ENCODE measurements around the gene CD247.

The CD247 gene

DNA sequence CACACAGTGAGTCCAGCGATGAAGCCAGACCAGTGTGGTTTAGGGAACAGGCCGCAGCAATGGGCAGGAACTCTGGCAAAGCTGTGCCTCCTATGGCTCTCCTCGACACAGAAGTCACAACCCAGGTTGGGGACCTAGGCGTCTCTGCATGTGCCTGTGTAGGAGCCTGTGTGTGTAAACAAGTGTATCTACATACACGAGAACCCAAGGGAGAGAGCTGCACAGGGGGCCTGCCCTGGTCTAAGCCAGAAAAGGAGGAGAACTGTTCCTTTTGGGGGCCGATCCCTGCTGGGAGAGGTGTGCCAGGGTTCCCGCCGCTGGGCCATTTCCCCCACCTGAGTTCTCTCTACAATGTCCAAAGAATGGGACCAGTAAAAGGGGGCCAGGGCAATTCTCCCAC, 56.0 kb downstream of the CD247 start:
- no peak for DNase-seq (ENCODE audit: low spot score)

DNA sequence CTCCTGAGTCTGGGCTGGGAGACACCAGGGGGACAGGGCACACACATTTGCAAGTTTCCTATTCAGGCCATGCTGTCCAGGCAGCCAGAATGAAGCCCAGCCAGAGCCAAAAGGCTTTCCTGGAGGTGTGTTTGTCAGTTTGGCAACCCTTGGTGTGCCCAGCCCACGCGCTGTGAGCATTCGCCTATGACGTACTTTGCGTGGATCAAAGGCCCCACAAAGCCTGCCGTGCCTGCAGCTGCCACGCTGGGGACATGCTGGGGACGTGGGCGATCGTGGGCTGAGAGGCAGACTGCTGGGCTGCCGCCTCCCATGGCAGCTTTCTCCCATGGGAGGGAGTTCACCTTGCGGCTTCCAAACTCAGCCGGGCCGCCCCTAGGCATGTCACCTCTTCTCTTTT, 57.5 kb downstream of the CD247 start:
- DNase-seq (ENCODE audit: low spot score) = no peak

DNA sequence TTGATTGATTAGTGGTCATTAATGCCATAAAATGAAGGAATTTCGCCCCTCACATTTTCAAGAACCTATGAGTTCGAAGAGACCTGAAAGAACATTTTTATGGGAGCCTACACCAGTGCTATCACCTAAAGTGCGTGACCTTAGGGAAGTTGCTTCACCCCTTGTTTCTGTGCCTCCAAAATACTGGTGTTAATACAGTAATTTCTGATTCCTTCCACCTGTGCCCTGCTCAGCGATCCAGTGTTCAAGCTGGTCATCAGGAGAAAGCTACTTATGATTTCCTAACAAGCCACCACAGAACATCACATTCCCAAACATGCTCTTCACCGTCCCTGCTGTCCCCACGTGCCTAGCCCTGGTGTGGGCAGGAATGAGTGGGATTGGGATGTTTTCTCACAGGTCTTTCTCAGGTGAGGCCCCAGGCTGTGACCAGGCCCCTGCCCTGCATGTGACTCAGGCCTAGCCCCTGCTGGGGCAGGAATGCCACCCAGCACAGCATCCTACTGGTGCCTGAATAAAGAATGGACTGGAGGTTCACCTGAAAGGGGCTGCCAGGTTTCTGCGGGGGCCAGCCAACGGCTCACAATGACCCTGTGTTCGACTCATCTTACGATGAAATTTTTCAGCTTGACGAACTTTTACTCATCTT, 60.3 kb downstream of the CD247 start:
- DNase-seq (ENCODE audit: low spot score) = no peak

DNA sequence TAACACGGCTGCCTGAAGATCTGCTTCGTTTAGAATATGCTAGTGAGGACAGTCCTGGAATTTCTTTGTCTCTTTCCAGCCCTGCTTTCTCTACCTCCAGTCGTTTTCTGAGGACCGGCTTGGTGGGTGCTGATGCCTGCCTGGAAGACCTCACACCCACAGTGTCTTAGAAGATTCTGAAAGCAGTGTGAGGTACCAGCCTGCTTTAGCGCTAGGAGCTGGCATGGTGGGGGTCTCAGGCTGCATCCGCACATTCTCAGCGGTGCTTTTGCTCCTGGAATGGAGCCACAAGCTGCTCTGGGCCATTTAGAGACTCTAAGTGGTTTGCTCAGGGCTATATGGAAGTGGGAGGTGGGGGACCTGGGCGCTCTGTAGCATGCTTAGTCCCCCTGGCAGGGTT, 61.4 kb downstream of the CD247 start:
- DNase-seq (ENCODE audit: low spot score) = no peak

DNA sequence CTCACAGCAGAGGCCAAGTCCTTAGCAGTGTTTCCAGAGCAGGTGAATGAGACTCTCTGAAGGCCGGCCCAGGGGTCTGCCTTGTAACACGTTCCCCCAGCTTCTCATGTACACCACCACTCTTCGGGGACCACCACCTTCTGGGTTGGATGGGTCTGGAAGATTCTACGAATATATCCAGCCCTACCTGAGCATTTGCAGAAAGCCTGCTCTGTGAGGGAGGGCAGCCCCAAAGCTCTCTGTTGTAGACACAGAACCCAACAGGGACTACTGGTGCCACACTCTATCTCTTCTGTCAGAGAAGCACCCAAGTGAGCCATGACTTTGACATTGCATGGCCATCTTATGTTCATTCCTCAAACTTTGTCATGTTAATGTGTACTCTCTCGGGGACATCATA, 61.8 kb downstream of the CD247 start:
- DNase-seq (ENCODE audit: low spot score) = no peak

DNA sequence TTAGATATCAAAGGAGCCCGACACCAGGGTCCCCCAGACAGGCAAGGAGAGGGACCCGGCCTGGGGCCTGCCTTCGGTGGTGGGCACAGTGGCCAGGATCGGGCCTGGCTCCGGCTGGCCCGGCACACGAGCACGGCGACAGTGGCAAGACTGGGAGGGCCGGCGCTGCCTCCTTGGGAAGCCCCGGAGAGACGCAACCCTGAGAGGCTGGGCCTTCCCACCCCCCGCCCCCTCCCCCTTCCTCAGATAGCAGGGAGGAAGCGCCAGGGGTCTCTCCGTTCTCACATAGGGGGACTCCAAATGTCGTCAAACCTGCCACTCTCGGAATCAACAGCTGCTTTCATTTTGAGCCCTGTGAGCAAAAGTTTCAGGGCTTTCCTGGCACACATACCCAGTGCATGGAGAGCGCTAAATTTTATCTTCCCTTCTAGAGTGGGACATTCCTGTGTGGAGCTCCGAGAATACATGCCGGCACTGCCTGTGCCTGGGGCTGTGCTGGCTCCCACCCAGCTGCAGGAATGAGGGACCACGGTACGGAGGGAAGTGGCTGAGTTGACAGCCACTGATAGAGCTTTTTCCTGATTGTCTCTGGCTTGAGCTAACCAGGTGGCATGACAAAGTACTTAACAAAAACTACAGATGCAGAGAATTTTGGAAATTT, 62.4 kb downstream of the CD247 start:
- no peak for DNase-seq (ENCODE audit: low spot score)

DNA sequence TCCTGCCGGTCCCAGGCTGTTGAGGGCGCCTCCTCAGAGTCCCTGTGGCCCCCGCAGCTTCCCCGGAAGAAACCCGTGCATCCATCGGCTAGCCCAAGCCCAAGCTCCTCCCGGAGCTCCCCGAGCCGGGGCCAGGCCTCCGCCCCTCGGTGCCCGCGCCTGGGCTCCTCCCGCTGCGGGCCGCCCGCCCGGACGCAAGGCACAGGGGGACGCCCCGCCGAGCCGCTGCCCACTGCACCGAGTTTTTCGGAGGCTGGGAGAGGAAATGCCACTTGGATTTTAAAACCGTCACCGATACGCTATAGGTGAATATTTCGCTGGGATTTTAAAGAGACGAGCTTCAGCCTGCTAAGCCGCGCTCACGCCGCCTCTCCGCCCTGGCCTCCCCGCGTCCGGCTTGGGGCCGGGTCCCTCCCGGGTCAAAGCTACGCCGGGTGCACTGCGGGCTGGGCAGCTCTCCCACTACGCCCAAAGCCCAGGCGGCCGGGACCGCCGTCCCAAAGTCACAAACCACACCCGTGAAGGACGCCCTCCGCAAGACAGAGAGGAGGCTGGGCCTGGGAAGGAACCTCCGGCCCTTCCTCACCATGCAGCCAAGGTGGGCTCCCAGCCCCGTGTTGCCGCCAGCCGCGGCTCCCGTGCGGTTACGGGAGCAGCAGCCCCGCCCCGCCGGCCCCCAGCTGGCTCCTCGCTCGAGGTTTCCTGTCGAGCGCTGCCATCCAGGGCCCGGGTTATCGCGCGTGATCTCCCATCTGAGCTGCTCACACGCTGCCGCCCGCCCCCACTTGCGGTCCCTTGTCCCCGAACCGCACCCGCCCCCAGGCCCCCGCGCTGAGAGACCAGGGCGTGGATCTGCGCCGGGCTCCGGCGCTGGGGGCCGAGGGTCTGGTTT, 63.2 kb downstream of the CD247 start:
- no peak for DNase-seq (ENCODE audit: low spot score)

DNA sequence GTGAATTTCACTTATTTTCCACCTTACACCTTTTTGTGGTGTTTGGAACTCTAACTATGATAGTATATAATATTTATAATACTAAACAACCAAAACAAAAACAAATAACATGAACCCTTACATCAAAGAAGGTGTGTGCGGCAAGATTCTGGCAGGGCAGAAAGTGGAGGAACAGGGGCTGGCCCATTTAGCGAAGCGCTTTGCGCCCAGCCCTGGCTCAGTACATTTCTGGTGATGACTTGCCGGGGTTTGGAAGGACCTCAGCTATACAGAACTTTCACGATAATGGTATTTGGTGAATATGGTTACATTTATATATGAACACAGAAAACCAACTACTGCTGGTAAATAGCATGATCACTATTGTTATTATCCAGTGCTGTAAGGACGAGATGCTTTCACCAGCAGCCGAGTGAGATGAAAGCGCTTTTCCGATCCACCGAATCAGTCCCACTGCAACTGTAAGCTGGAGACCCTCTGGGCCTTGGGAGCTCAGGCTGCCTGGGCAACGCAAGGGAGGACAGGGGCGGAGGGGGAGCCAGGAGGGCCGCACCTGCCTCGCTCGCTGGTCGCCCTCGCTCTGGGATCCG, 63.9 kb downstream of the CD247 start:
- DNase-seq (ENCODE audit: low spot score) = no peak

DNA sequence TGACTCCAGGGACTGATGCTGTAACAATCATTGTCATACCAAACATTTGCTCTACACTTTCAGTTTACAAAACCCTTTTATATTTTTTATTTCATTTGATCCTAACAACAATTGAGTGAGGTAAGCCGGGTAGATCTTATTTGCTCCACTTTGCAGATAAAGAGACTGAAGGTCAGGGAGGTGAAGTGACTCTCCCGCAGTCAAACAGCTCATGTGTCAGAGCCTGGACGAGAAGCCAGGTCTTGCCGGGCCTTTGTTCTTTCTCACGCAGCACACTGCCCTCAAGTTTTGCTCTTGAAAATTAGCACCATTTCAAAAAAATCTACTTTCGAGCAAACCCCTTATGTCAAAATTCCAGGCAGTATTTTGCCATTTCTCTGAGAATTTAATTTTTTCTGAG, 65.2 kb downstream of the CD247 start:
- DNase-seq (ENCODE audit: low spot score) = no peak

DNA sequence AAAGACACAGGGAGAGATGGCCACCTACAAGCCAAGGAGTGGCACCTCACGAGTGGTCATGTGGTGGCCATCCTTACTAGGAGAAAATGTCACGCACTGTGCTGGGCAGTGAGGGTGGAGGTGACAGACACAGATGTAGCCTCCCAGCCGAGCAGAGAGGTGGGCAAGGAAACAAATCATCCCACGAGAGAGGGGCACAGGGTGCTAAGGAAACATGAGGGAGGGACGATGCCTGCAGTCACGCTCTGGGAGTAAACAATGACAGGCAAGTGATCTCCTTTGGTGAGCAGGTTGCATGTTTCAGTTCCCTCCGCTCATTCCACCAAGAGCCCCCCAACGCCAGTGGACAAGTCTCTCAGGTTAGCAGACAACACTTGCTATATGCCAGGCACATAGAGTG, 65.8 kb downstream of the CD247 start:
- no peak for DNase-seq (ENCODE audit: low spot score)

DNA sequence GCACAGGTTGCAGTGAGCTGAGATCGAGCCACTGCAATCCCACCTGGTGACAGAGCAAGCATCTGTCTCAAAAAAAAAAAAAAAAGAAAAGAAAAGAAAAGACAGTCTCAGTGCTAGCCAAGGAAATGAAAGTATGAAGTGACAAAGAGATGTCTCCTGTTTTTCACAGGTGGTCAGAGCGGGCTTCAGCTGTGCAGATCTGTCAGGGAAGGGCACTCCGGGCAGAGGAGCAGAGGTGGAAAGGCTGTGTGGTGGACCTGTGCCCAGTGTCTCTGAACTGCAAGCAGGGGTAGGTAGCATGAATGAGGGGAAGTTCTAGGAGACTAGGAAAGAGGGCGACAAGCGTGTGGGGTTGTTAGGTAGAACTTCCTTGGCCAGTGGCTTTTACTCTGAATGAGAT, 67.5 kb downstream of the CD247 start:
- DNase-seq (ENCODE audit: low spot score) = no peak

DNA sequence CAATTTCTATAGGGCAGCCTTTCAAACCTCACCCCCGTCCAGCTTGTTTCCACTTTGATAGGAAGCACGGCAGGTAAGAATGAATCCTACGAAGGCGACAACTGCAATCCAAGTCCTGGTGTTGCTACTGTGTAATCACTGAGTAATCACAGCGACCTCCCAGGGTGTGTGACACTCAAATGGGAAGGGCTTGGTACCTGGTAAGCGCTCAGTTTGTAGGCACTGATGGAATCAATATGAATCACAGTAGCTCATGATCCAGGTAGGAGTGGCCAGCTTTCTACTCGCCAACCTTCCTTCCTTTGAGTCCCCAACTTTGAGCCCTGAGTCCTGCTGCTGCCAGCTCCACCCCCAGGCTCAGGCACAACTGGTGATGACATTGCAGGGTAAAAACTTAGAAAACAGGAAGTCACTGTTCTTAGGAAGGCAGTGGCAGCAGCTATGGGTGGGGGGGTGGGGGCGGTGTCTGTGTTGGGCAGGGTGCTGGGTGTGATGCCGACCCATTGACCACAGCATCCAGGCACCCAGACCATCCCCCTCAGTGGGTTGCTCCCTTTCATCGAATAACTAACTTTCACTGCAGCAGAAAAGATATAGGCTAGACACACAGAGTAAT, 70.7 kb downstream of the CD247 start:
- no peak for DNase-seq (ENCODE audit: low spot score)

DNA sequence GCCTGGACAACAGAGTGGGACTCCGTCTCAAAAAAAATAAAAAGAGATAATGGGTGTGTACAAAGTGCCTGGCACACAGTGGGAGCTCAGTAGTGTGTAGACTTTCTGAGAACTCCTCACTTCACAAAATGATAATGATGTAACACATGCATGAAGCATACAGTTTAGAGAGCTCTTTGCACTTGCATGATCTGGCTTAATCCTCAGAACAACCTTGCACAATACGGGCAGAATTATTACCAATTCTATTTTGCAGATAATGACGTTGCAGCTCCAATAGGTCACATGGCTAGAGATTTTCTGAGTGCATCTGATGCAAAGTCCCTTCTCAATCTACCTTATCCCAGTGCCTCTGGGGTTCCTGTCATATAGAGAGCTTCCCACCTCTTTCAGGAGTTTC, 71.4 kb downstream of the CD247 start:
- DNase-seq (ENCODE audit: low spot score) = no peak

DNA sequence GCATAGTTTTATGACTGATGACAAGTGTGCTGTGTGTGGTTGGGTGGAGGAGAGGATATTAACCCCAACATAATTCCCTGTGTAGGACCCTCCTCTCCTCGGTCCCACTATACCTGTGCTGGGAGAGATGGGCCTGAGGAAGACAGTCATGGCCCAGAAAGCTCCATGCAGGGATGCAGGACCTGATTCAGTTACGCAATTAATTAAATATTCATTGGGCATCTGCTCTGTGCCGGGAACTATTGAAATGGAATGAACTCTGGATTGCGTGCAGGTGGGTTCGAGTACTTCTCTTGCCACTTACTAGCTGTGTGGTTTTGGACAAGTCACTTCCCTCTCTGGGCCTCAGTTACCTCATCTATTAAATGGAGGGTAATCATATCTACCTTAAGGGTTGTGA, 74.6 kb downstream of the CD247 start:
- no peak for DNase-seq (ENCODE audit: low spot score)

DNA sequence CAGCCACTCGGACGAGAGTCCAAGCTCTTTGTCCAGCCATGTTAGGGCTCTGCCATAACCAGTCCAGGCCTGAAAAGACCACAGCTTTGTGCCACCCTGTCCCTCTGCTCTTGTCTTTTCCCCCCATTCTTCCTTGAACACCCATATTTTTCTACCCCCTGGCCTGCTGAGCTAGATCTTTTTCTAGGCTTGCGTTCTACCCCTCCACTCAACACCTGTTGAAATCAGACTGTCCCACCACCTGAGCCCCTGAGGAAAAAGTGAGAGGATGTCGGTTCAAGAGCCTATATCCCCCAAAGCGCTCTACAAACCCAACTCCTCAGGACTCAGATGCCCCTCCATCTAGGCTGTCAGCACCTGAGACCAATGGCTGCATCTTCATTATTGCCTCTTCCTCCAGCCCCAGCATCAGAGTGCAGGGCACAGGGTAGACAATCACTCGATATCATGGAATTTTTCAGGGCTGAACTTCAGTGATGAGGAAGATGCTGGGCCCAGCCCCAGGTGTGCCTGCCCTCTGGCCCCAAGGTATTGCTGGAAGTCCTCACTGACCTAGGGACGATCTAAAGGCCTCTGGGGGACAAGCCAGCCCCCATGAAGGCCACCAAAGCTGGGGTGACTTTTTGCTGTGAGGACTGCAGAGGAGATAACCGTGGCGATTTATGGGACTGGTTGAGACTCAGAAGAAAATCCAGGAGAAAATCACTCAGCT, 75.3 kb downstream of the CD247 start:
- DNase-seq (ENCODE audit: low spot score) = no peak

DNA sequence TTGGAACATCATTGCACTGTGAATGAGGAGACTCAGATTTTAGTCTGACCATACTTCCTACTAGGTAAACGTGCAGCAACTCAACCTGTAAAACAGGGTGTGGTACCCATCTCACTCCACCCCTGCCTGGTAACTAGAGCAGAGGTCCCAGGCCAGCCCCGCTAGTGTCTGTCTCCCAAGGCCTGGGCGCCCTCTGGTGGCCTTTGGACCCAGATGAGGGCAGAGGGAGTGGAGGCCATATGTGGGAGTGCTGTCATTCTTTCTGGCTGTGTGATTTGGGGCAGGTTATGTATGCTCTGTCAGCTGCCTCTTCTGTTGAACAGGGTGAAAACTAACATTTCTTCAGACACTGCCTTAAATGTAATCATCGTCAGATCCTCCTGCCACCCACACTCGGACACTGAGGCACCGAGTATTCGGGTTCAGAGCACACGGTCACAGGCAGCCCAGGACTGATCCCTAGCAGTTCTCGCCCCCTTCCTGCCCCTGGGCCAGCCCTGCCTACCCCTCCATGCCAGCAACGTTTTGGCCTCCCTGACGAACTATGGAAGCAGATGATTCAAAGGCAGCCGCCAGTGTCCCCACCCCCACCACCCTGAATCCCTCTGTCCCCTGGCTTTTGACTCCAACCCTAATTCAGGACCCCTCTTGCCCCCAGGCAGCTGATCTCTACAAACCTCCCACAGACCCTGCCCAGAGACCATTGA, 76.0 kb downstream of the CD247 start:
- DNase-seq (ENCODE audit: low spot score) = peak; percentile 56

DNA sequence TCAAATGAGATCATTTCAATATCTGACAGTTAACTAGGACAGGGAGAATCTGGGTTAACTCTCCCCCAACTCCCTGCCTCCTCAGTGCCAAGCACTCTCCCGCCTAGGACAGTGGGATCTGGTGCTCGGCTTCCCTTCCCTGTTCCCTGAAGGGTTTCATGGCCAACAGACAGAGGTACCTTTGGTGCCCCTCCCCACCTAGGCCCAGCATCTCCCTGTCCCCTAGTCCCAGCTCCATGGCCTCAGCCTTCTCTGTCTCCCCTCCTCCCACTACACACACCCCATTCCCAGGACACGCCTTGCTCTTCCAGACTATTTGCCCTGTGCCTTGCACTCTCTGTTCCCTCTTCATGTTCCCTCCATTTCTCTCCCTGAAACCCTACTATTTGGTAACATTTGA, 77.1 kb downstream of the CD247 start:
- no peak for DNase-seq (ENCODE audit: low spot score)

DNA sequence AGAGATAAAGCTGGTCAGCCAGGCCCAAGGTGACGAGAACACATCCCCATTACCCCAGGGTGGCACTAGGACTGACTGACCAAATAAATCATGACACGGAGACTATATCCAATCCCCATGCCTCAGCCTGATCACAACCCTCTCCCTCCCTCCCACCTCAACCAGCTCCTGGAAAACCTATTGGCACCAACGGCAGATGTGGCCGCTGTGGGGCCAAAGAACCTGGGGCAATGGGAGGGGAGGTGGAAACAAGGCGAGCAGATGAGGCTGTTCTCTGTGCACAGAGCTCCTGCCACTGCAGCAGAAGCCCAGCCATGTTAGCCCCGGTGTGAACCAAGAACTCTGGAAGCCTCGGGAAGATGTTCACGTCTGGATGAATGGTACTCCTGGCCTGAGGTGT, 77.6 kb downstream of the CD247 start:
- DNase-seq (ENCODE audit: low spot score) = no peak

DNA sequence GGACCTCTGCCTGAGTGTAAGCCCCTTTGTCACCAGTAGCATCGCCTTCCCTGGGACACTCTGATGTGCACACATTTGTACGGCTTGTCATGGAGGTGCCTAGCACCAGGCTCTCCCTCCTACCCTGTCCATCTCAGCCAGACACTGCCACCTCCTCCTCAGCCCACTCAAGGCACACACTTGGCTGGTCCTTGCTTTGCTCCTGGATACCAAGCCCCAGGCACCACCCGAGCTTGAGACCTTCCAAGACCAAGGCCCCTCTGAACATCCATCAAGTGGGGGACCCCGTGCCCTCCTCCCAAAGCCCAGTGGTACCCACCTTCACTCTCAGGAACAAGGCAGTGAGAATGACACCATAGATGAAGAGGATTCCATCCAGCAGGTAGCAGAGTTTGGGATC, 78.0 kb downstream of the CD247 start:
- DNase-seq (ENCODE audit: low spot score) = no peak

DNA sequence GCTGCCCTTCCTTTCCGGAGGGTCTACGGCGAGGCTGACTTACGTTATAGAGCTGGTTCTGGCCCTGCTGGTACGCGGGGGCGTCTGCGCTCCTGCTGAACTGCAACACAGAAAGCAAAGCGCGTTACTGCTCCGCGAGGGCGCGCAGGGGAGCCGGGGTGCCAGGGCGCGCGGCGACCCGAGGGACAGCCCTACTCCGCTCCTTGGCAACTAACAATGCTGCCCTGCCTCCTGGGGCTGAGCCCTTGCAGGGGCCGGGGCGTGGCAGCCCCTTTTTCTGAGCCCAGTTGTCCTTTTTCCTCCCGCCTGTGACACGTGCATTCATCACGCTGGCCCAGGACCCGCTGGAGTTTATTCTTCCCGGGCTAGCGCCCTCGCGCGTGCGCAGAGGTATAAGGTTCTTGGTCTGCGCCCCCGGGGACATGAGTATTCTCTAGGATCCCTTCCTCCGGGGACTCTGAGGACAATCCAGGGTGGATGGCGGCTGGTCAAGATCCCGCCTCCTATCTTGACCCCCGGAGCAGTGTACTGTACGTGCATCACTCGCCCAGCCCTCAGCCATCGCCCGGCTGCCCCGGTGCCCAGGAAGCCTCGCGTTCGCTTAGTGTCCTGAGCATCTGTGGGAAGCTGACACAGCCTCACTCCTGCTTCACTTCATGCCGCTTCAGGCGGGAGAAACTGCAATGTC, 78.9 kb downstream of the CD247 start:
- DNase-seq (ENCODE audit: low spot score) = peak; percentile 46

Measured in putamen (tissue), 1 donor.